Vagina (tissue), 2 donors: Measurements from ENCODE around the gene HFE. TPM values are rescaled to one million over a fixed set of nuclear protein-coding genes. Genes with fewer than 3 reads are reported as not detected.
"Not testable (repeated sequence)": the region's sequence is repeated elsewhere in the genome, so short reads cannot be mapped to it uniquely, and the experiment has no call there.

Experiments
- DNase-seq, 2 donors: peaks; one replicate each; pipeline ENCODE4 v3.0.0-alpha.2; 2017; ENCODE audit errors: extremely low spot score in 2 of 2
- H3K27ac ChIP-seq: fragments of 200-600 bp; sonication (generic); one replicate; pipeline ENCODE4 v1.5.1; 2019
- H3K27me3 ChIP-seq: fragments of 200-600 bp; sonication (generic); one replicate; pipeline ENCODE4 v1.5.1; 2019
- H3K36me3 ChIP-seq, 2 donors: fragments of 200-600 bp; sonication (generic); one replicate each; pipeline ENCODE4 v1.5.1; 2017 to 2019
- H3K4me1 ChIP-seq: fragments of 200-600 bp; sonication (generic); one replicate; pipeline ENCODE4 v1.5.1; 2019
- H3K4me3 ChIP-seq, 2 donors: fragments of 200-600 bp; sonication (generic); 1 replicate in 1 of 2; 2 replicates in 1 of 2; pipeline ENCODE4 v1.5.1; 2016 to 2019
- H3K9me3 ChIP-seq: fragments of 200-600 bp; sonication (generic); one replicate; pipeline ENCODE4 v1.5.1; 2019
- POLR2A ChIP-seq, 2 donors: fragments of 450-650 bp; IDR thresholded peaks; one replicate each; pipeline ENCODE4 v1.6.1; 2017; ENCODE audit warnings: antibody characterized with exemption in 2 of 2, mild to moderate bottlenecking in 2 of 2, moderate library complexity in 2 of 2
- POLR2AphosphoS5 ChIP-seq, 2 donors: sonication (generic); formaldehyde crosslinking; IDR thresholded peaks; one replicate each; pipeline ENCODE4 v1.9.0; 2017; ENCODE audit warnings: antibody characterized with exemption in 2 of 2, mild to moderate bottlenecking in 2 of 2, low read depth in 1 of 2; ENCODE audit not compliant: insufficient read depth in 1 of 2
- intact Hi-C: fragments of 100-400 bp; cut with DNase I; formaldehyde crosslinking; loops from one replicate; pipeline ENCODE4 v1.15.1; 2023
- total RNA-seq: library from RNA; depleted of rRNA; stranded (reverse); fragments of >200 nt; gene quantifications from one replicate; pipeline ENCODE4 v1.2.3, GENCODE V29; 2016
- TF ChIP-seq, protein P1 (sequence below), 3 experiments: fragments of 450-650 bp in 2 of 3; fragments of 200-600 bp in 1 of 3; sonication (generic) in 1 of 3; IDR thresholded peaks; one replicate each; pipeline ENCODE4 v1.5.1; 2017 to 2019; ENCODE audit warnings: antibody characterized with exemption in 3 of 3, mild to moderate bottlenecking in 2 of 3, moderate library complexity in 2 of 3

Gene HFE
- total RNA-seq, 1 donor from 2014 or later, result 7.6 TPM

DNA sequence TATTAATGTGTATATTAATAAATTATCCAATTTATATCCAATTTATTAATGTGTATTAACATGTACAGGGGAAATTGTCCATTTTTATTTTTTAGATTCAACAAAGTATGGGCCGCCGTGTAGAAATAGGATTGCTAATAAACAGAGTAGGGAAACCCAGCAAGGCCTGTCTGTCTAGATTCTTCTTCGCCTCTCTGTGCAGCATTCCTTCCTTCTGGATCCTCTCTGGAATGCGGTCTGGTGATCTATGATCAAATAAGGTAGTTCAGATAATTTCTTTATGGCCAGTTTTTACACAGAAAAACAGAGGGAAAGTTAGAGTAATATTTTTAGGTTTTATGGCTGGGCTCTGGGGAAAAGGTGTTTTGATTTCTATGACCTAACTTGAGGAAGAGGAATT lies 19.9 kb upstream of the HFE start:
- H3K4me3 ChIP-seq, result no peak overlapping the region
- H3K9me3 ChIP-seq, result no peaks in the 10 kb centered on the region
- H3K27ac ChIP-seq, result no peak overlapping the region
- TF ChIP-seq, protein P1, sequence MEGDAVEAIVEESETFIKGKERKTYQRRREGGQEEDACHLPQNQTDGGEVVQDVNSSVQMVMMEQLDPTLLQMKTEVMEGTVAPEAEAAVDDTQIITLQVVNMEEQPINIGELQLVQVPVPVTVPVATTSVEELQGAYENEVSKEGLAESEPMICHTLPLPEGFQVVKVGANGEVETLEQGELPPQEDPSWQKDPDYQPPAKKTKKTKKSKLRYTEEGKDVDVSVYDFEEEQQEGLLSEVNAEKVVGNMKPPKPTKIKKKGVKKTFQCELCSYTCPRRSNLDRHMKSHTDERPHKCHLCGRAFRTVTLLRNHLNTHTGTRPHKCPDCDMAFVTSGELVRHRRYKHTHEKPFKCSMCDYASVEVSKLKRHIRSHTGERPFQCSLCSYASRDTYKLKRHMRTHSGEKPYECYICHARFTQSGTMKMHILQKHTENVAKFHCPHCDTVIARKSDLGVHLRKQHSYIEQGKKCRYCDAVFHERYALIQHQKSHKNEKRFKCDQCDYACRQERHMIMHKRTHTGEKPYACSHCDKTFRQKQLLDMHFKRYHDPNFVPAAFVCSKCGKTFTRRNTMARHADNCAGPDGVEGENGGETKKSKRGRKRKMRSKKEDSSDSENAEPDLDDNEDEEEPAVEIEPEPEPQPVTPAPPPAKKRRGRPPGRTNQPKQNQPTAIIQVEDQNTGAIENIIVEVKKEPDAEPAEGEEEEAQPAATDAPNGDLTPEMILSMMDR (IDR thresholded peaks at IDR 0.05), result no peak
- TF ChIP-seq POLR2A (IDR thresholded peaks at IDR 0.05) (no peak), POLR2AphosphoS5 (IDR thresholded peaks at IDR 0.05; ENCODE audit: insufficient read depth in 1 of 2, low read depth in 1 of 2) (no peak)
- intact Hi-C loops, result no loop called here
- H3K27me3 ChIP-seq, result no peaks in the 10 kb centered on the region
- no peaks in the 10 kb centered on the region for H3K36me3 ChIP-seq
- DNase-seq, result no peak
- no peaks in the 10 kb centered on the region for H3K4me1 ChIP-seq

- Histone ChIP-seq H3K4me3 (no peak overlapping the region), H3K36me3 (no peaks in the 10 kb centered on the region), H3K27me3 (no peaks in the 10 kb centered on the region), H3K9me3 (no peaks in the 10 kb centered on the region), H3K4me1 (no peaks in the 10 kb centered on the region), H3K27ac (no peak overlapping the region)
- no peak for DNase-seq
- TF ChIP-seq, protein P1 (IDR thresholded peaks at IDR 0.05), result no peak
- TF ChIP-seq POLR2AphosphoS5 (IDR thresholded peaks at IDR 0.05; ENCODE audit: insufficient read depth in 1 of 2, low read depth in 1 of 2), result no peak
- no peak for TF ChIP-seq POLR2A (IDR thresholded peaks at IDR 0.05)
- intact Hi-C loops, result no loop called here
These were observed 19.2 kb upstream of the HFE start for GRCh38 chr6:26068036-26068435.

DNA sequence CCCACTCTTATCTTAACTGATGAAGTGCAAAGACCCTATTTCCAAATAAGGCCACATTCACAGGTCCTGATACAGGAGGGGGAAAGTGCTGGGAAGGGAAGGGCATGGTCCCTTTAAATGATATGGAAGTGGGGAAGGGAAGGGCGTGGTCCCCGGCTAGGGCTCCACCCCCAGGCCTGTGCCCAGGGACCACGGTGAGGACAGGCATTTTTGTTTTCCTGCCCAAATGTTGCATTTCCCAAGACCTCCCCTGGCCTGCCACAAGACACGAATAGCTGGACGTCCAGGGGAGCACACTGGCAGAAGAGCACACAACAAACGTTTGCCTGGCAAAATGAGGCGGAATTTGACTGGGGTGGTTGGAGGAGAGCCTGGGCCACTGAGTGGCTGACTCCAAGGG lies 16.1 kb upstream of the HFE start:
- Histone ChIP-seq H3K27ac (no peak overlapping the region), H3K27me3 (no peaks in the 10 kb centered on the region), H3K36me3 (no peaks in the 10 kb centered on the region), H3K4me1 (no peaks in the 10 kb centered on the region), H3K9me3 (no peaks in the 10 kb centered on the region), H3K4me3 (no peak overlapping the region)
- intact Hi-C loops, result no loop called here
- DNase-seq, result no peak
- TF ChIP-seq, protein P1 (IDR thresholded peaks at IDR 0.05), result no peak
- TF ChIP-seq POLR2A (IDR thresholded peaks at IDR 0.05) (no peak), POLR2AphosphoS5 (IDR thresholded peaks at IDR 0.05; ENCODE audit: insufficient read depth in 1 of 2, low read depth in 1 of 2) (no peak)

DNA sequence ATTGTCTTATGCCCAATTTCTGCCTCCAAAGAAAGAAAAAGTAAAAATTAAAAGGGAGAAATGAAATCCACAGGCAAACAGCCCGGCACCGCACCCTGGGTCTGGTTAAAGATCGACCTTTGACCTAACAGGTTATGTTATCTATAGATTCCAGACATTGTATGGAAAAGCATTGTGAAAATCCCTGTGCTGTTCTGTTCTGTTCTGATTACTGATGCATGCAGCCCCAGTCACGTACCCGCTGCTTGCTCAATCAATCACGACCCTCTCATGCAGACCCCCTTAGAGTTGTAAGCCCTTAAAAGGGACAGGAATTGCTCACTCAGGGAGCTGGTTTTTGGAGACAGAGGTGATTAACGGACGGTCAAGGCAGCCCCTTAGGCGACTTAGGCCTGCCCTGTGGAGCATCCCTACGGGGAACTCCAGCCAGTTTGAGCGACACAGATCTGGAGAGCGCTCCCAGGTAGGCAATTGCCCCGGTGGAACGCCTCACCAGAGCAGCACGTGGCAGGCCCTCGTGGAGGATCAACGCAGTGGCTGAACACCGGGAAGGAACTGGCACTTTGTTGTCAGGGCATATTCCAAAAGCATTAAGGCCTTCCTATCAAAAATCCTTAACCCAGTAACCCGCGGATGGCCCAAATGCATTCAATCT lies 12.0 kb upstream of the HFE start:
- intact Hi-C loops, result no loop called here
- no peak for TF ChIP-seq POLR2AphosphoS5 (IDR thresholded peaks at IDR 0.05; ENCODE audit: insufficient read depth in 1 of 2, low read depth in 1 of 2)
- no peaks in the 10 kb centered on the region for H3K4me1 ChIP-seq
- H3K36me3 ChIP-seq, result no peaks in the 10 kb centered on the region
- no peaks in the 10 kb centered on the region for H3K9me3 ChIP-seq
- H3K27me3 ChIP-seq, result no peaks in the 10 kb centered on the region
- no peak for DNase-seq
- H3K27ac ChIP-seq, result no peak overlapping the region
- H3K4me3 ChIP-seq, result no peak overlapping the region

- H3K27me3 ChIP-seq, intact Hi-C loops, H3K4me3 ChIP-seq, H3K9me3 ChIP-seq, H3K27ac ChIP-seq, H3K36me3 ChIP-seq, H3K4me1 ChIP-seq, DNase-seq: not testable (repeated sequence)
These were observed 9.2 kb upstream of the HFE start for GRCh38 chr6:26078066-26078465.

DNA sequence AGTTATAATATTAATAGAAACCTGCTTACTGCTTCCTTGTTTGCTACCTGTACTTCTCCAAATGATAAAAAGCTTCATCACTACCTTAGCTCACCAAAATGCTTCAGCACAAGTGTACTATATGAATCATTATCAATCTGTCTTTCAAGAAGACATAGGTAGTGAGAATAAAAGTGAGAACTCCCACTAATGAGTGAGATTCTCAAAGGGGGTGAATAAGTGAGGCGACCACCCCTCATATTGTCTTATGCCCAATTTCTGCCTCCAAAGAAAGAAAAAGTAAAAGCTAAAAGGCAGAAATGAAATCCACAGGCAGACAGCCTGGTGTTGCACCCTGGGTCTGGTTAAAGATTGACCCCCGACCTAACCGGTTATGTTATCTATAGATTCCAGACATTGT lies 6.1 kb upstream of the HFE start:
- intact Hi-C loops, DNase-seq, H3K36me3 ChIP-seq, H3K9me3 ChIP-seq, H3K4me1 ChIP-seq, H3K27ac ChIP-seq, H3K27me3 ChIP-seq, H3K4me3 ChIP-seq: not testable (repeated sequence)
